Caco-2 (cell line): ENCODE results near the gene BRD3OS. TPM values are rescaled to one million over a fixed set of nuclear protein-coding genes. Genes with fewer than 3 reads are reported as not detected.

Source experiments
- BruUV-seq: library from RNA; stranded (reverse); fragments of 400-500 nt; replicated peaks from 2 replicates; lab custom pipeline; 2021; lab: Mats Ljungman, UMichigan
- CTCF ChIA-PET: fragments of 300-600 bp; sonication (Branson Sonifier 250); formaldehyde crosslinking; loops from one replicate; lab custom pipeline; 2022; ENCODE audit warnings: antibody characterized with exemption; lab: Charles Lee
- POLR2A ChIA-PET: fragments of 300-600 bp; sonication (Branson Sonifier 250); formaldehyde crosslinking; loops from one replicate; lab custom pipeline; 2022; ENCODE audit warnings: antibody characterized with exemption; lab: Charles Lee
- DNase-seq, 2 experiments: peaks; one replicate each; pipeline versions ENCODE4 v3.0.0 to v3.0.0-alpha.2; 2020 to 2022
- H3K27me3 ChIP-seq: replicated peaks from 2 replicates; pipeline ENCODE4 v1.6.0; 2011; ENCODE audit warnings: low read length; ENCODE audit not compliant: control insufficient read depth, insufficient read depth
- H3K36me3 ChIP-seq: 2 replicates; pipeline ENCODE4 v1.5.1; 2011; ENCODE audit warnings: low read length; ENCODE audit not compliant: control insufficient read depth, insufficient read depth
- H3K4me1 ChIP-seq: fragments of 250-450 bp; sonication (Bioruptor Pico); 2 replicates; pipeline ENCODE4 v1.5.1; 2020; ENCODE audit warnings: mild to moderate bottlenecking
- H3K4me3 ChIP-seq: 2 replicates; pipeline ENCODE4 v1.5.1; 2011; ENCODE audit warnings: low read depth, mild to moderate bottlenecking, control low read depth, low read length
- H3K9me3 ChIP-seq: fragments of 250-450 bp; sonication (Bioruptor Pico); 2 replicates; pipeline ENCODE4 v1.5.1; 2020; ENCODE audit warnings: mild to moderate bottlenecking, moderate library complexity
- H3K27ac Mint-ChIP-seq: one replicate; pipeline ENCODE4 v1.8.0; 2022; ENCODE audit warnings: mixed read lengths; ENCODE audit not compliant: unreplicated experiment
- H3K27me3 Mint-ChIP-seq: one replicate; pipeline ENCODE4 v1.8.0; 2022; ENCODE audit warnings: mixed read lengths; ENCODE audit not compliant: insufficient read depth, unreplicated experiment
- H3K36me3 Mint-ChIP-seq: one replicate; pipeline ENCODE4 v1.8.0; 2022; ENCODE audit warnings: mild to moderate bottlenecking, mixed read lengths; ENCODE audit not compliant: insufficient read depth, unreplicated experiment
- H3K4me1 Mint-ChIP-seq: one replicate; pipeline ENCODE4 v1.8.0; 2022; ENCODE audit warnings: low read depth, mixed read lengths; ENCODE audit not compliant: unreplicated experiment
- H3K4me3 Mint-ChIP-seq: one replicate; pipeline ENCODE4 v1.8.0; 2022; ENCODE audit warnings: mild to moderate bottlenecking, moderate library complexity, mixed read lengths; ENCODE audit not compliant: unreplicated experiment
- H3K9me3 Mint-ChIP-seq: one replicate; pipeline ENCODE4 v1.8.0; 2022; ENCODE audit warnings: mixed read lengths; ENCODE audit not compliant: unreplicated experiment
- CTCF ChIP-seq, 2 experiments: fragments of 200-600 bp in 1 of 2; IDR thresholded peaks; 1 replicate in 1 of 2; 2 replicates in 1 of 2; pipeline versions ENCODE4 v1.5.1 to v1.8.0; 2011 to 2022; ENCODE audit warnings: antibody characterized with exemption in 1 of 2, control low read depth in 1 of 2, inconsistent platforms in 1 of 2, low read depth in 1 of 2, low read length in 1 of 2, mild to moderate bottlenecking in 1 of 2, moderate library complexity in 1 of 2; ENCODE audit not compliant: insufficient read depth in 1 of 2, severe bottlenecking in 1 of 2, unreplicated experiment in 1 of 2
- intact Hi-C: fragments of 100-400 bp; cut with micrococcal nuclease; formaldehyde crosslinking; loops from one replicate; pipeline ENCODE4 v1.10.0; 2022; ENCODE audit not compliant: unreplicated experiment
- total RNA-seq: library from RNA; stranded (reverse); gene quantifications from 2 replicates; pipeline ENCODE4 v1.2.3, GENCODE V29; 2022

Gene BRD3OS
- total RNA-seq, 1 experiment from 2014 or later = 9.4 TPM

- no peaks in the 10 kb centered on the region for H3K9me3 ChIP-seq
- peak; percentile 33 to 51 for DNase-seq
- Mint-ChIP-seq H3K27ac (peak overlapping the region; percentile 95), H3K9me3 (no peaks in the 10 kb centered on the region), H3K4me3 (peak overlapping the region; percentile 95), H3K27me3 (no peaks in the 10 kb centered on the region), H3K4me1 (peaks cover 6% of the 10 kb centered on the region), H3K36me3 (peaks cover 12% of the 10 kb centered on the region)
- CTCF ChIA-PET = interaction anchor here (0.6 to 0.9 kb wide), 2 partner anchors 23 to 209 kb away, joined by 3 read pairs; no protein-coding TSS in a partner anchor
- no peak for TF ChIP-seq CTCF (IDR thresholded peaks at IDR 0.05; ENCODE audit: insufficient read depth in 1 of 2, low read depth in 1 of 2, low read length in 1 of 2, severe bottlenecking in 1 of 2, unreplicated experiment in 1 of 2)
- intact Hi-C loops = loop anchor here (2.0 to 5.0 kb wide), 3 partner anchors 69 to 135 kb away; no protein-coding TSS in a partner anchor
- no peaks in the 10 kb centered on the region for H3K27me3 ChIP-seq
- POLR2A ChIA-PET = no interaction called here
- H3K36me3 ChIP-seq = no peaks in the 10 kb centered on the region; the same call in 1 of the 2 replicates
- H3K4me3 ChIP-seq = peak overlapping the region; percentile 75
- peaks cover 23% of the 10 kb centered on the region for H3K4me1 ChIP-seq
- BruUV-seq = TSS peak; percentile 83
Observed at GRCh38 chr9:133991214-133991921, 33.9 kb upstream of the BRD3OS start.

- no peaks in the 10 kb centered on the region for H3K27me3 Mint-ChIP-seq
- H3K9me3 ChIP-seq = no peaks in the 10 kb centered on the region
- peak; percentile 76 to 79 for DNase-seq
- peak within 1 kb of the TSS; percentile 75 for H3K4me3 ChIP-seq
- H3K9me3 Mint-ChIP-seq = no peaks in the 10 kb centered on the region
- peaks cover 2% of the 10 kb centered on the region for H3K4me1 Mint-ChIP-seq
- TF ChIP-seq CTCF (IDR thresholded peaks at IDR 0.05; ENCODE audit: insufficient read depth in 1 of 2, low read depth in 1 of 2, low read length in 1 of 2, severe bottlenecking in 1 of 2, unreplicated experiment in 1 of 2) = no peak
- peaks cover 11% of the 10 kb centered on the region for H3K36me3 Mint-ChIP-seq
- peaks cover 23% of the 10 kb centered on the region for H3K4me1 ChIP-seq
- no peaks in the 10 kb centered on the region for H3K27me3 ChIP-seq
- ChIA-PET POLR2A (no interaction called here), CTCF (interaction anchor here (4.3 kb wide), 1 partner anchor 210 kb away, joined by 31 read pairs; no protein-coding TSS in a partner anchor)
- intact Hi-C loops = loop anchor here (2.0 to 5.0 kb wide), 3 partner anchors 70 to 135 kb away; no protein-coding TSS in a partner anchor
- H3K4me3 Mint-ChIP-seq = peak within 1 kb of the TSS; percentile 95
- peak within 1 kb of the TSS; percentile 95 for H3K27ac Mint-ChIP-seq
- no peaks in the 10 kb centered on the region; the same call in 1 of the 2 replicates for H3K36me3 ChIP-seq
- no TSS peak for BruUV-seq
Observed at GRCh38 chr9:133991964-133992779, 33.1 kb upstream of the BRD3OS start, which contains the start of gene VAV2. TSS of gene VAV2 (minus strand) at chr9:133992324. CDS start at chr9:133992278, 46 bp downstream.
